ENCODE data around the gene TMEM132C.

Gene TMEM132C

DNA sequence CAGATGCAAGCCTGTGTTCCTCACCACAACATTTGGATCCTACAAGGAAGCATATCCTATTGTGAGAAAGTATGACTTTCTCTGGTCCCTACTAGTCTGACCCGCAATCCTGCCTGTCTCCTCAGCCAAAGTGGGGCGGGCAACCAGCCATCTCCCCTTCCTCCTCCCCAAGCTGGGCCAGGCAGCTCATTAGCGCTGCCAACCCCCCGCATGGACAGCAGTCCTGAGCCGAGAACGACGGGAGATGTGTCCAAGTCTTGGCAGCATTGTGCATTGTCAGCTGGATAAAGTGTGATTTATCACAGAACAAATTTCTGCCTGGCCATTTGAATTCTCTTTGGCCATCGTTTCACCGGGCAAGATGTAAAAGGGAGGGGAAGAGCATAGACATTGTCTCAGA lies 417.4 kb downstream of the TMEM132C start:
- POLR2A ChIA-PET = no interaction called here
- Histone ChIP-seq H3K4me1 (ENCODE audit: control extremely low read depth in 1 of 4, control insufficient read depth in 4 of 4, insufficient read depth in 4 of 4, low read length in 3 of 4) (no peaks in the 10 kb centered on the region), H3K9me3 (ENCODE audit: control extremely low read depth in 1 of 5, control insufficient read depth in 4 of 5, insufficient read depth in 2 of 5, low read depth in 1 of 5, low read length in 4 of 5) (no peaks in the 10 kb centered on the region), H3K36me3 (ENCODE audit: control insufficient read depth in 4 of 4, insufficient read depth in 4 of 4, low read length in 3 of 4) (no peaks in the 10 kb centered on the region), H3K27me3 (replicated peaks in 2 of 5; ENCODE audit: control insufficient read depth in 4 of 5, insufficient read depth in 5 of 5, low read length in 4 of 5) (peaks cover 0 to 2% (median 0%) of the 10 kb centered on the region in 5 experiments), H3K4me3 (ENCODE audit: control insufficient read depth in 1 of 7, extremely low read depth in 1 of 7, insufficient read depth in 4 of 7, low read depth in 2 of 7, low read length in 6 of 7) (no peak overlapping the region), H3K27ac (ENCODE audit: insufficient read depth in 1 of 2, low read depth in 1 of 2, low read length in 2 of 2, poor library complexity in 1 of 2, severe bottlenecking in 2 of 2) (no peak overlapping the region)
- no peak for DNase-seq
- CTCF ChIA-PET = no interaction called here
- WGBS (ENCODE audit: insufficient coverage) = 100% methylated on average over 2 of the region's 9 CpGs

DNA sequence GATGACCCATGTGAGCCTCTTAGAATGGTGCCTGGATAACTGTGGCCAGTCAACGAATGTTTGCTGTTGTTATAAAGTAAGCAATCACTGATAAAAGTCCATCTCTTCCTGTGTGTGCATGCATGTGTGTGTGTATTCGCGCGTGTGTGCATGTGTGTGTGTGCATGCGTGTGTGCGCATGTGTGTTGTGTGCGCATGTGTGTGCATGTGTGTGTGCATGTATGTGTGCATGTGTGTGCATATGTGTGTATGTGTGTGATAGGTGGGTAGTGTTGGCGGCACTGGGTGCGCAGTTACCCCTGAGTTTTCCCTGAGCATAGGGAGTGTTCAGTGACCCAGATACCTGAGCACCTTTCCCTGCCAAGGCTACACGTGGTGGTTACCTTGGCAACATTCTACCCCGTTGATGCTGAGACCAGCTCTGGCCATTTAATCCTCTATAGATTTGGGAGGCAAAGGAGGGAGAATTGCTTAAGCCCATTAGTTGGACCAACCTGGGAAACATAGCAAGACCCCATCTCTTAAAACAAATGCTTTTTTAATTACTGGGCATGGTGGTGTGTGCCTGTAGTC lies 419.0 kb downstream of the TMEM132C start:
- WGBS (ENCODE audit: insufficient coverage) = 70% methylated on average over 8 of the region's 11 CpGs
- no peak for DNase-seq
- ChIA-PET POLR2A (no interaction called here), CTCF (no interaction called here)
- Histone ChIP-seq H3K4me3 (ENCODE audit: control insufficient read depth in 1 of 7, extremely low read depth in 1 of 7, insufficient read depth in 4 of 7, low read depth in 2 of 7, low read length in 6 of 7) (no peak overlapping the region), H3K9me3 (ENCODE audit: control extremely low read depth in 1 of 5, control insufficient read depth in 4 of 5, insufficient read depth in 2 of 5, low read depth in 1 of 5, low read length in 4 of 5) (no peaks in the 10 kb centered on the region), H3K27ac (ENCODE audit: insufficient read depth in 1 of 2, low read depth in 1 of 2, low read length in 2 of 2, poor library complexity in 1 of 2, severe bottlenecking in 2 of 2) (no peak overlapping the region), H3K4me1 (ENCODE audit: control extremely low read depth in 1 of 4, control insufficient read depth in 4 of 4, insufficient read depth in 4 of 4, low read length in 3 of 4) (no peaks in the 10 kb centered on the region), H3K36me3 (ENCODE audit: control insufficient read depth in 4 of 4, insufficient read depth in 4 of 4, low read length in 3 of 4) (no peaks in the 10 kb centered on the region), H3K27me3 (replicated peaks in 2 of 5; ENCODE audit: control insufficient read depth in 4 of 5, insufficient read depth in 5 of 5, low read length in 4 of 5) (peaks cover 0 to 2% (median 0%) of the 10 kb centered on the region in 5 experiments)

DNA sequence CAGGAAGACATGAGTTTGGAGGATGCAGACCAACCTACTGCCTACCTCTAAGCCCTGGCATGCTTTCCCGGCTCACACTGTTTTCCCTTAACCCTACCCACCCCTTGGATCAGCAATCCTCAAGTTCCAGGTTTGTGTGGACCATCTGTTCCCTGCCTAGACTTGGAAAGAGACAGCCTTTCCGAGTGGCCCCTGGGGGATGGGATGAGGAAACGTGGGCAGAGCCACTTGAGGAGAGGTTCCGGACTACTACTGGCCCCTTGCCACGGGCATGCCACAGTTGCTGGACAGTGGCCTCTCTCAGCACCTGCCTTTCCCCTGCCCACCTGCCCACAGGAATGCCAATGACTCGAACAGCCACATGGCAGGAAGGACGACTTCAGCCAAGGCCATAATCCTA lies 420.9 kb downstream of the TMEM132C start:
- Histone ChIP-seq H3K27ac (ENCODE audit: insufficient read depth in 1 of 2, low read depth in 1 of 2, low read length in 2 of 2, poor library complexity in 1 of 2, severe bottlenecking in 2 of 2) (no peak overlapping the region), H3K4me3 (ENCODE audit: control insufficient read depth in 1 of 7, extremely low read depth in 1 of 7, insufficient read depth in 4 of 7, low read depth in 2 of 7, low read length in 6 of 7) (no peak overlapping the region), H3K9me3 (ENCODE audit: control extremely low read depth in 1 of 5, control insufficient read depth in 4 of 5, insufficient read depth in 2 of 5, low read depth in 1 of 5, low read length in 4 of 5) (no peaks in the 10 kb centered on the region), H3K27me3 (replicated peaks in 2 of 5; ENCODE audit: control insufficient read depth in 4 of 5, insufficient read depth in 5 of 5, low read length in 4 of 5) (peaks cover 0 to 2% (median 0%) of the 10 kb centered on the region in 5 experiments), H3K4me1 (ENCODE audit: control extremely low read depth in 1 of 4, control insufficient read depth in 4 of 4, insufficient read depth in 4 of 4, low read length in 3 of 4) (no peaks in the 10 kb centered on the region), H3K36me3 (ENCODE audit: control insufficient read depth in 4 of 4, insufficient read depth in 4 of 4, low read length in 3 of 4) (no peaks in the 10 kb centered on the region)
- WGBS (ENCODE audit: insufficient coverage) = 96% methylated on average over 4 of the region's 7 CpGs
- DNase-seq = no peak
- ChIA-PET CTCF (no interaction called here), POLR2A (no interaction called here)

DNA sequence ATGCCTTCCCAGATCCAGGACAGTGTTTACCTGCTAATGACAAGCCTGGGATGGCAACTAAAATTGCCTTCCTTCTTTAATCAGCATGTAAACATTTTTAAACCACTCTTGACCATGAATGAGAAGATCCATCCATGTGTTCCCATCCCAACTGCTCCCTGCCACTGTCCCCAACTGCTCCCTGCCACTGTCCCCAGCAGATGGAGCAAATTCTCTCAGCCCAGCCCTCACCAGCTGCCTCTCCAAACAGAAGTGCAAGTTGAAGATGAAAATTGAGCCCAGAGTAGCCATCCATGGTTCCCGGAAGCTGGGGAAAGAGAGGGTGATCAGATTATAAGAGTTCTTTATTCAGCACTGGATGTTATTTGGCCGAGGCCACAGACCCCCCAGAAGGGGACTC lies 423.7 kb downstream of the TMEM132C start:
- H3K9me3 ChIP-seq (ENCODE audit: control extremely low read depth in 1 of 5, control insufficient read depth in 4 of 5, insufficient read depth in 2 of 5, low read depth in 1 of 5, low read length in 4 of 5) = no peaks in the 10 kb centered on the region
- DNase-seq = no peak
- peaks cover 0 to 2% (median 0%) of the 10 kb centered on the region in 5 experiments for H3K27me3 ChIP-seq (replicated peaks in 2 of 5; ENCODE audit: control insufficient read depth in 4 of 5, insufficient read depth in 5 of 5, low read length in 4 of 5)
- no peak overlapping the region for H3K4me3 ChIP-seq (ENCODE audit: control insufficient read depth in 1 of 7, extremely low read depth in 1 of 7, insufficient read depth in 4 of 7, low read depth in 2 of 7, low read length in 6 of 7)
- no peaks in the 10 kb centered on the region for H3K4me1 ChIP-seq (ENCODE audit: control extremely low read depth in 1 of 4, control insufficient read depth in 4 of 4, insufficient read depth in 4 of 4, low read length in 3 of 4)
- H3K27ac ChIP-seq (ENCODE audit: insufficient read depth in 1 of 2, low read depth in 1 of 2, low read length in 2 of 2, poor library complexity in 1 of 2, severe bottlenecking in 2 of 2) = no peak overlapping the region
- ChIA-PET CTCF (interaction anchor here (0.8 kb wide), 1 partner anchor 19 kb away, joined by 3 read pairs; no protein-coding TSS in a partner anchor), POLR2A (no interaction called here)
- no peaks in the 10 kb centered on the region for H3K36me3 ChIP-seq (ENCODE audit: control insufficient read depth in 4 of 4, insufficient read depth in 4 of 4, low read length in 3 of 4)
- no CpG with 5 or more reads among the region's 2 CpGs for WGBS (ENCODE audit: insufficient coverage)

DNA sequence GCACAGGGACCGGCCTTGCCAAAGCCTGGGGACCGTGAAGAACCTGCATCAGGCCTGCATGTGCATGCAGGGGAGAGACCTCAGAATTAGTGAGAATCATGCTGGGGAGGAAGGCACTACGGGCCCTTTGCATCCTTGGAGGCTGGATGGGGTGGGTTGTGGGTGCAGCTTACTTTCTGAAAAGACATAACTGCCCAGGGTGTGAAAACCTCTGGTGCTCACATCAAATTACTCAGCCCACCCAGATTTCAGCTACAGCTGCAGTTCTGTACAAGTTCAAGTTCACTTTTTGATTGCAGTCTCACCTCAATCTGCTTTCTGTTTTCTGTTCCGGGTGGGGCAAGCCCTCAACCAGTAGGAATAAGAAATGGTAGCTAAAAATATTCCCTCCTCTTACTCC lies 426.1 kb downstream of the TMEM132C start:
- Histone ChIP-seq H3K27ac (ENCODE audit: insufficient read depth in 1 of 2, low read depth in 1 of 2, low read length in 2 of 2, poor library complexity in 1 of 2, severe bottlenecking in 2 of 2) (no peak overlapping the region), H3K4me3 (ENCODE audit: control insufficient read depth in 1 of 7, extremely low read depth in 1 of 7, insufficient read depth in 4 of 7, low read depth in 2 of 7, low read length in 6 of 7) (no peak overlapping the region), H3K36me3 (ENCODE audit: control insufficient read depth in 4 of 4, insufficient read depth in 4 of 4, low read length in 3 of 4) (no peaks in the 10 kb centered on the region), H3K4me1 (ENCODE audit: control extremely low read depth in 1 of 4, control insufficient read depth in 4 of 4, insufficient read depth in 4 of 4, low read length in 3 of 4) (no peaks in the 10 kb centered on the region), H3K27me3 (replicated peaks in 2 of 5; ENCODE audit: control insufficient read depth in 4 of 5, insufficient read depth in 5 of 5, low read length in 4 of 5) (no peaks in the 10 kb centered on the region), H3K9me3 (ENCODE audit: control extremely low read depth in 1 of 5, control insufficient read depth in 4 of 5, insufficient read depth in 2 of 5, low read depth in 1 of 5, low read length in 4 of 5) (peaks cover 0 to 2% (median 0%) of the 10 kb centered on the region in 5 experiments)
- DNase-seq = no peak
- POLR2A ChIA-PET = no interaction called here
- 93% methylated on average over 3 of the region's 4 CpGs for WGBS (ENCODE audit: insufficient coverage)
- CTCF ChIA-PET = no interaction called here

DNA sequence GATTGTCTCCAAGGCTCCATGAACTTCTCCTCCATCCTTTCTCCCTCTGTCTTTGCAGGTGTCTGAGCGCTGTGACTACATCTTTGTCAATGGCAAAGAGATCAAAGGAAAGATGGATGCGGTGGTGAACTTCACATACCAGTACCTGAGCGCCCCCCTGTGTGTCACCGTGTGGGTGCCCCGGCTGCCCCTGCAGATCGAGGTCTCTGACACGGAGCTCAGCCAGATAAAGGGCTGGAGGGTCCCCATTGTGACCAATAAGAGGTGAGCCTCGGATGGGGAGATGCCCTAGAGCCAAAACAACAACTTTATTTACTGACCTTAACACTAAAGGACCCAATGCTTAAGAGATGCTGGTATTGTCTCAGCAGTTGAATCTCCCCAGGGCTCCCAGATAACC lies 426.8 kb downstream of the TMEM132C start:
- H3K9me3 ChIP-seq (ENCODE audit: control extremely low read depth in 1 of 5, control insufficient read depth in 4 of 5, insufficient read depth in 2 of 5, low read depth in 1 of 5, low read length in 4 of 5) = peaks cover 0 to 2% (median 0%) of the 10 kb centered on the region in 5 experiments

DNA sequence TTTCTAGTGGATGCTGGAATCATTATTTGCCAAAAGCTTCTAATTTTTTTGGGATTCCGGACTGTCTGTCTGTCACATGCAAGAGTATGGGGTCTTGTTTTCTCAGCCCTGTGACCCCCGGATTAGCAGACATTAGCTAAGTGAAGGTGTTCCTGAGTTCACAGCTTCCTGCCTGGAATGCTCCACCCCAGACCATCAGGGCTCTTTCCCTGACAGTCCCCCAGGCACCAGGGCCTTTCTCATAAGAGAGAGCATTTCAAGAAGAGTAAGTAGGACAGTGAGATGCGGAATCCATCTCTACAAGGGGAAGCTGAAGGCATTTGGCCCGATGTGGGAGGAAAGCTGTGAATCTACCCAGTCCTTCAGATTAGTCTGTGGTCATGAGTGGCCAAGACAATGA lies 427.5 kb downstream of the TMEM132C start:
- Histone ChIP-seq H3K4me1 (ENCODE audit: control extremely low read depth in 1 of 4, control insufficient read depth in 4 of 4, insufficient read depth in 4 of 4, low read length in 3 of 4) (no peaks in the 10 kb centered on the region), H3K27me3 (replicated peaks in 2 of 5; ENCODE audit: control insufficient read depth in 4 of 5, insufficient read depth in 5 of 5, low read length in 4 of 5) (peaks cover 0 to 2% (median 0%) of the 10 kb centered on the region in 5 experiments), H3K27ac (ENCODE audit: insufficient read depth in 1 of 2, low read depth in 1 of 2, low read length in 2 of 2, poor library complexity in 1 of 2, severe bottlenecking in 2 of 2) (no peak overlapping the region), H3K36me3 (ENCODE audit: control insufficient read depth in 4 of 4, insufficient read depth in 4 of 4, low read length in 3 of 4) (no peaks in the 10 kb centered on the region), H3K4me3 (ENCODE audit: control insufficient read depth in 1 of 7, extremely low read depth in 1 of 7, insufficient read depth in 4 of 7, low read depth in 2 of 7, low read length in 6 of 7) (no peak overlapping the region), H3K9me3 (ENCODE audit: control extremely low read depth in 1 of 5, control insufficient read depth in 4 of 5, insufficient read depth in 2 of 5, low read depth in 1 of 5, low read length in 4 of 5) (peaks cover 0 to 2% (median 0%) of the 10 kb centered on the region in 5 experiments)
- CTCF ChIA-PET = no interaction called here
- WGBS (ENCODE audit: insufficient coverage) = 100% methylated on average over 3 of the region's 4 CpGs
- DNase-seq = no peak
- POLR2A ChIA-PET = no interaction called here

More for the DNA sequence above, 426.8 kb downstream of the TMEM132C start:
- Histone ChIP-seq H3K4me3 (ENCODE audit: control insufficient read depth in 1 of 7, extremely low read depth in 1 of 7, insufficient read depth in 4 of 7, low read depth in 2 of 7, low read length in 6 of 7) (no peak overlapping the region), H3K27ac (ENCODE audit: insufficient read depth in 1 of 2, low read depth in 1 of 2, low read length in 2 of 2, poor library complexity in 1 of 2, severe bottlenecking in 2 of 2) (no peak overlapping the region), H3K4me1 (ENCODE audit: control extremely low read depth in 1 of 4, control insufficient read depth in 4 of 4, insufficient read depth in 4 of 4, low read length in 3 of 4) (no peaks in the 10 kb centered on the region), H3K27me3 (replicated peaks in 2 of 5; ENCODE audit: control insufficient read depth in 4 of 5, insufficient read depth in 5 of 5, low read length in 4 of 5) (no peaks in the 10 kb centered on the region), H3K36me3 (ENCODE audit: control insufficient read depth in 4 of 4, insufficient read depth in 4 of 4, low read length in 3 of 4) (no peaks in the 10 kb centered on the region)
- 73% methylated on average over 3 of the region's 8 CpGs for WGBS (ENCODE audit: insufficient coverage)
- CTCF ChIA-PET = no interaction called here
- POLR2A ChIA-PET = no interaction called here
- DNase-seq = no peak
